Cardiac muscle cell (in vitro differentiated cells and primary cell): ENCODE results near the gene KRAS. TPM values are rescaled to one million over a fixed set of nuclear protein-coding genes. Genes with fewer than 3 reads are reported as not detected.
A peak's percentile ranks its signal among the peaks of the same experiment; 100 is the strongest.

Experiments
- DNase-seq, 2 donors: peaks; one replicate each; pipeline versions ENCODE4 v3.0.0 to v3.0.0-alpha.2; 2010 to 2017; ENCODE audit warnings: low read depth in 1 of 2, low spot score in 1 of 2
- H3K27ac ChIP-seq: fragments of 200-600 bp; sonication (generic); 2 replicates; pipeline ENCODE4 v1.5.1; 2016
- H3K27me3 ChIP-seq: fragments of 200-600 bp; sonication (generic); 2 replicates; pipeline ENCODE4 v1.6.0; 2016; ENCODE audit warnings: control low read depth
- H3K36me3 ChIP-seq: fragments of 200-600 bp; sonication (generic); 2 replicates; pipeline ENCODE4 v1.5.1; 2016; ENCODE audit warnings: control low read depth
- H3K4me1 ChIP-seq: fragments of 200-600 bp; sonication (generic); 2 replicates; pipeline ENCODE4 v1.8.1; 2017; ENCODE audit warnings: low read depth, mild to moderate bottlenecking, mixed run types
- H3K4me3 ChIP-seq: fragments of 200-600 bp; sonication (generic); 2 replicates; pipeline ENCODE4 v1.5.1; 2016; ENCODE audit warnings: mild to moderate bottlenecking
- H3K9me3 ChIP-seq: fragments of 200-600 bp; sonication (generic); 2 replicates; pipeline ENCODE4 v1.5.1; 2017; ENCODE audit warnings: low read depth, mild to moderate bottlenecking, control low read depth
- polyA plus RNA-seq: library from polyadenylated mRNA; unstranded; fragments of >200 nt; fragmentation: Nextera tagmentation; extraction: Ambion mirVana; gene quantifications from 2 replicates; pipeline ENCODE4 v1.2.1, GENCODE V29; 2016
- total RNA-seq: library from RNA; depleted of rRNA; stranded (reverse); fragments of >200 nt; gene quantifications from 2 replicates; pipeline ENCODE4 v1.2.3, GENCODE V29; 2016
- TF ChIP-seq, protein P1 (sequence below): IDR thresholded peaks from 2 replicates; pipeline ENCODE4 v1.5.1; 2012; ENCODE audit warnings: low read depth, mild to moderate bottlenecking, low read length

The KRAS gene
- total and polyA plus RNA-seq, 2 experiments from 2014 or later, result 13.9 to 30.4 TPM

GRCh38 chr12:25249931-25250738 is 594 bp downstream of the KRAS start:
- H3K4me1 ChIP-seq, result peaks cover 4% of the 10 kb centered on the region
- peak; percentile 20 to 55 for DNase-seq

DNA sequence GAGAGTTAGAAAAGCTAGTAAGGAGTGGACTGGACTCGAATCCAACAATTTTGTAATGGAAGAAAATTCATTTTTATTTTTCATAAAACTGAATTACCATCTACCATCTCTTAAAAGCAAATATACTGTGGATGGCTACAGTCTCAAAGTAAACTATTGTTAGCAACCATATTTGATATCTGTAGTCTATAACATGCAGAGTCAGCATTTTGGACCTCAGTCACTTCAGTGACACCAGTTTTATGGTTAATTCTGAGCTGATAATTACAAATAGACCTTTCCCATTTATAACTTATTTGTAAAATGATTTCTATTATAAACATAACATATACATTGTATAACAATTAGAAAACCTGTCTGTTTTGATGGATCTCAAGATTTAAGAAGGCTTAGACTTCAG is 2.0 kb downstream of the KRAS start:
- H3K27me3 ChIP-seq, result no peaks in the 10 kb centered on the region
- DNase-seq, result no peak
- no peak overlapping the region for H3K4me3 ChIP-seq
- TF ChIP-seq, protein P1, sequence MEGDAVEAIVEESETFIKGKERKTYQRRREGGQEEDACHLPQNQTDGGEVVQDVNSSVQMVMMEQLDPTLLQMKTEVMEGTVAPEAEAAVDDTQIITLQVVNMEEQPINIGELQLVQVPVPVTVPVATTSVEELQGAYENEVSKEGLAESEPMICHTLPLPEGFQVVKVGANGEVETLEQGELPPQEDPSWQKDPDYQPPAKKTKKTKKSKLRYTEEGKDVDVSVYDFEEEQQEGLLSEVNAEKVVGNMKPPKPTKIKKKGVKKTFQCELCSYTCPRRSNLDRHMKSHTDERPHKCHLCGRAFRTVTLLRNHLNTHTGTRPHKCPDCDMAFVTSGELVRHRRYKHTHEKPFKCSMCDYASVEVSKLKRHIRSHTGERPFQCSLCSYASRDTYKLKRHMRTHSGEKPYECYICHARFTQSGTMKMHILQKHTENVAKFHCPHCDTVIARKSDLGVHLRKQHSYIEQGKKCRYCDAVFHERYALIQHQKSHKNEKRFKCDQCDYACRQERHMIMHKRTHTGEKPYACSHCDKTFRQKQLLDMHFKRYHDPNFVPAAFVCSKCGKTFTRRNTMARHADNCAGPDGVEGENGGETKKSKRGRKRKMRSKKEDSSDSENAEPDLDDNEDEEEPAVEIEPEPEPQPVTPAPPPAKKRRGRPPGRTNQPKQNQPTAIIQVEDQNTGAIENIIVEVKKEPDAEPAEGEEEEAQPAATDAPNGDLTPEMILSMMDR, result no peak
- H3K27ac ChIP-seq, result no peak overlapping the region
- H3K9me3 ChIP-seq, result no peaks in the 10 kb centered on the region
- H3K4me1 ChIP-seq, result no peaks in the 10 kb centered on the region
- H3K36me3 ChIP-seq, result peaks cover 3% of the 10 kb centered on the region

More at GRCh38 chr12:25249931-25250738, 594 bp downstream of the KRAS start:
- TF ChIP-seq, protein P1, result no peak
- Histone ChIP-seq H3K27me3 (no peaks in the 10 kb centered on the region), H3K9me3 (no peaks in the 10 kb centered on the region), H3K36me3 (no peaks in the 10 kb centered on the region), H3K27ac (peak overlapping the region; percentile 90), H3K4me3 (peak overlapping the region; percentile 91)

DNA sequence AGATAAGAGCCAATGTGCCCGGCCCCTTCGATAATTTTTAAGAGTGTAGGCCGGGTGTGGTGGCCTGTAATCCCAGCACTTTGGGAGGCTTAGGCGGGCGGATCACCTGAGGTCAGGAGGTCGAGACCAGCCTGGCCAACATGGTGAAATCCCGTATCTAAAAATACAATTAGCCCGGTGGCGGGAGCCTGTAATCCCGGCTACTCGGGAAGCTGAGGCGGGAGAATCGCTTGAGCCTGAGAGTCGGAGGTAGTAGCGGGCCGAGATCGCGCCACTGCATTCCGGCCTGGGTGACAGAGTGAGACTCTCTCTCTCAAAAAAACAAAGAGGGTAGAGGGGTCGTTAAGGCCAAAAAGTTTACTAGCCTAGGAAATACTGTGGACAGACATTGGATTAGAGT is 2.6 kb downstream of the KRAS start:
- Histone ChIP-seq H3K27ac (no peak overlapping the region), H3K9me3 (no peaks in the 10 kb centered on the region), H3K27me3 (no peaks in the 10 kb centered on the region), H3K36me3 (peaks cover 3% of the 10 kb centered on the region), H3K4me3 (no peak overlapping the region), H3K4me1 (no peaks in the 10 kb centered on the region)
- TF ChIP-seq, protein P1, result no peak
- DNase-seq, result no peak

DNA sequence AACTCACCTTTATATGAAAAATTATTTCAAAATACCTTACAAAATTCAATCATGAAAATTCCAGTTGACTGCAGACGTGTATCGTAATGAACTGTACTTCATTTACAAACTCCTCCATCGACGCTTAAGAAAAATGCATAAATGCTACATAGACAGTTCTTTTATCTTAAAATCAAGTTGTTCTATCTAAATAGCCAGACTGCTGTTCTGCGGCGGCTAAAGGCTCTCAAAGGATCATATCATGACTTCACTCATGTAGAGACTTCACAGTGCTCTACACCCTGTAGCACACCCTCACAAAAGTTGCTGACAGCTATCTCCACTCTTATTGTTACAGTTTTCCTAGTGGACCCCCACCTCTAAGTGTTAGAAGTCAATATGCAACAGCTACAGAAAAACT is 5.2 kb downstream of the KRAS start:
- H3K4me3 ChIP-seq, result no peak overlapping the region
- H3K27ac ChIP-seq, result no peak overlapping the region
- H3K36me3 ChIP-seq, result peaks cover 3% of the 10 kb centered on the region
- TF ChIP-seq, protein P1, result no peak
- H3K4me1 ChIP-seq, result no peaks in the 10 kb centered on the region
- DNase-seq, result no peak
- no peaks in the 10 kb centered on the region for H3K27me3 ChIP-seq
- no peaks in the 10 kb centered on the region for H3K9me3 ChIP-seq

- Histone ChIP-seq H3K9me3 (no peaks in the 10 kb centered on the region), H3K27ac (peak overlapping the region; percentile 15), H3K4me1 (no peaks in the 10 kb centered on the region), H3K4me3 (no peak overlapping the region), H3K27me3 (no peaks in the 10 kb centered on the region), H3K36me3 (peaks cover 3% of the 10 kb centered on the region)
- TF ChIP-seq, protein P1, result no peak
- DNase-seq, result no peak
These were observed 7.1 kb downstream of the KRAS start for GRCh38 chr12:25243680-25243990.
